ENCODE results near the gene MFN2.
"Not testable (repeated sequence)": the region's sequence is repeated elsewhere in the genome, so short reads cannot be mapped to it uniquely, and the experiment has no call there.

DNA sequence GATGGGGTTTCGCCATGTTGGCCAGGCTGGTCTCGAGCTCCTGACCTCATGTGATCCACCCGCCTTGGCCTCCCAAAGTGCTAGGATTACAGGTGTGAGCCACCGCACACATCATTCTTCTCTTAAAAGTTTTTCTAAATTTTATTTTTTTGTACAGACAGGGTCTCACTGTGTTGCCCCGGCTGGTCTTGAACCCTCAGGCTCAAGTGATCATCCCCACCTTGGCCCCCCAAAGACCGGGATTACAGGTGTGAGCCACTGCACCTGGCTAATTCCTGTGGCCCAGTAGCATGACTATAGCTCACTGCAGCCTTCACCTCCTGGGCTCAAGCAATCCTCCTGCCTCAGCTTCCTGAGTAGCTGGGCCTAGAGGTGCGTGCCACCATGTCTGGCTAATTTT lies 40.5 kb upstream of the MFN2 start:
- not testable (repeated sequence) for TF ChIP-seq EZH2 (IDR thresholded peaks at IDR 0.05; ENCODE audit: borderline replicate concordance, low read depth, low read length); HMG20A (CRISPR knock-in tag; conservative IDR thresholded peaks at IDR 0.05); ZNF12 (CRISPR knock-in tag; IDR thresholded peaks at IDR 0.05); ZNF778 (CRISPR knock-in tag; IDR thresholded peaks at IDR 0.05); NCOA1 (IDR thresholded peaks at IDR 0.05; ENCODE audit: low read depth); ZNF57 (CRISPR knock-in tag; IDR thresholded peaks at IDR 0.05); PHF20 (IDR thresholded peaks at IDR 0.05; ENCODE audit: partially characterized antibody); ZC3H8 (IDR thresholded peaks at IDR 0.05)
- TF ChIP-seq, protein P1, sequence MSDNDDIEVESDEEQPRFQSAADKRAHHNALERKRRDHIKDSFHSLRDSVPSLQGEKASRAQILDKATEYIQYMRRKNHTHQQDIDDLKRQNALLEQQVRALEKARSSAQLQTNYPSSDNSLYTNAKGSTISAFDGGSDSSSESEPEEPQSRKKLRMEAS (CRISPR knock-in tag; IDR thresholded peaks at IDR 0.05), result not testable (repeated sequence)
- peak; percentile 90 for TF ChIP-seq ZNF121 (CRISPR knock-in tag; conservative IDR thresholded peaks at IDR 0.05)
